Retina (tissue), 1 donor: Measurements from ENCODE around the gene DUOXA1.
A peak's percentile ranks its signal among the peaks of the same experiment; 100 is the strongest.
"Not testable (repeated sequence)": the region's sequence is repeated elsewhere in the genome, so short reads cannot be mapped to it uniquely, and the experiment has no call there.

Experiments
- DNase-seq: peaks from one replicate; pipeline ENCODE4 v3.0.0-alpha.2; 2016

DUOXA1 gene

DNA sequence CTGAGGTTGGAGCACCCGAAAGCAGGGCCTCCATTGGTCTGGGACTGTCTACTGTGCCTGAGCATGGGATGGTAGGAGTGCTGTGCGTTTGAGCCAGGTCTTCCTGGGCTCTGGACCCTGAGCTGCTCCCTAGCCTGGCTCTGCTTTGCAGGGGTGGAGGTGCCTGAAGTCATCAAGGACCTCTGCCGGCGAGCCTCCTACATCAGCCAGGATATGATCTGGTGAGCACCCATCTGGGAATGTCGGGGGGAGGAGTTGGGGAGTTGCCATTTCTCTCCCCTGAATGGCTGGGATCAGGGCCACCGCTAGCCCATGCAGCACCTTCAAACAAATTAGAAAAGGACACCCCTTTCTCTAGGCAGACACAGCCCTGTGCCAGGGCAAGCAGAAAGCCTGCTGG lies 20.8 kb upstream of the DUOXA1 start:
- DNase-seq, result no peak

DNA sequence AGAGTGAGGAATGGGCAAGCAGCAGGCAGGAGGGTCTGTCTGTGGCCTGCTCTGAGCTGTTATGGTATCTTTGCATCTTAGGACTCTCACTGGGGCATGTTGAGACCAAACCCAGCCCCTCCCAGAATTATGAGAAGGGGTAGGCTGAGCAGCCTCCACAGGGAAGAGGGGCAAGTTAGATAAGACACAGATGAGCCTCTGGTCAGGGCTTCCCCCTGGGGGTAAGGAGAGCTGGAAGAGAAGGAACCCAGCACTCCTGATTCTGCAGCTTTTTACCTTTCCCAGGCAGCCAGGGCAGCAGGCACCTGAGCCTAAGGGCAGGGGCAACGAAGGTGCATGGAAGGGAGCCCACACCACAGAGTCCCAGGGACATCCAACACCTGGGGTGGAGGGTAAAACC lies 19.4 kb upstream of the DUOXA1 start:
- DNase-seq, result no peak

DNA sequence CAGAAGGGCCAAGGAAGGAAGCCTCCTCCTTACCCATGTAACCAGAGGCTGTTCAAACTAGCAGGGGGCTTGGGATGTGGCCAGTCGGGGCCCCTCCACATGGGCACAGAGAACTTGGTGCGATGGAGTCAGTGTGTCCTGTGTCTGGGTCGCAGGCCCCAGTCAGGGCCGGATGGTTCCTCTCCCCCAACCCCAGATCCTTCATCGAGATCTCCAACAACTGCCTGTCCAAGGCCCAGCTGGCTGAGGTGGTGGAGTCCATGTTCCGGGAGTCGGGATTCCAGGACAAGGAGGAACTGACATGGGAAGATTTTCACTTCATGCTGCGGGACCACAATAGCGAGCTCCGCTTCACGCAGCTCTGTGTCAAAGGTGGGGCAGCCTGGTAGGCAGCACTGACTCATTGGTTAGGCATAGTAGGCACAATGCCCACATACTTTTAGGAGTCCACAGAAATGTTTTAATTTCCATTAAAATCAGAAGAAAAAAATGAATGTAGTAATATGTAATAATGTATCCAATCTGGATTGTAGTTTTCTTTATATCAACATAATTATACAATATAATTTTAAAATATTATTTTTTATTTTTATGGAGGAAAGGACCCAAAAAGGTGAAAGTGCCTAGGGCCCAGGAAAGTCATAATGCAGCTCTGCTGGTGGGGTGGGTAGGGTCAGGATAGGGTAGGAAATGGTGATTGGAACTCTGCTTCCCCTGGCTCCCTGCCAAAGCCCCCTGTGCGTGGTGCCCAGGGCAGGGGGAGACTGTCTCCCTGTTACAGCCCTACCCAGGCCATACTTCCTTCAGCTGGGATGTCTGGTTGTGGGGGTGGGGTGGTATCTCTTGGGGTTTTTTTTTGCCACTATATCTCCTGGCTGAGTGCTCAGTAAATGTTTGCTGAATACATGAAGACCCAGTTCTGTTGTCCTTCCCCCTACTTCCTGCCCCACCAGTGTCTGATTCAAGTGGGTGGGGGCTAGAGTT lies 18.7 kb upstream of the DUOXA1 start:
- DNase-seq, result no peak

DNA sequence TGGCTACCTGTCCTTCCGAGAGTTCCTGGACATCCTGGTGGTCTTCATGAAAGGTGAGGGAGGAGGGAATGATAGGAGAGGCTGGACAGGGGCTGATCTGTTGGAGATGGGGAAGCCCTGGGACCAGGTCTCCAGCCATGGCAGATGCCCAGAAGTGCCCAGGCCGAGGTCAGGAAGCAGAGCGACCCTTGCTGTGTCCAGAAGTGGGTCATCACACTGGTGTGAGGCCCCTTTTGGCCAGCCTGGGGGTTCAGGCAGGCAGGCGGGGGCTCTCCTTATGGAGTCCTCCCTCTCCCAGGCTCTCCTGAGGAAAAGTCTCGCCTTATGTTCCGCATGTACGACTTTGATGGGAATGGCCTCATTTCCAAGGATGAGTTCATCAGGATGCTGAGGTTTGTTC lies 17.9 kb upstream of the DUOXA1 start:
- DNase-seq, result no peak

DNA sequence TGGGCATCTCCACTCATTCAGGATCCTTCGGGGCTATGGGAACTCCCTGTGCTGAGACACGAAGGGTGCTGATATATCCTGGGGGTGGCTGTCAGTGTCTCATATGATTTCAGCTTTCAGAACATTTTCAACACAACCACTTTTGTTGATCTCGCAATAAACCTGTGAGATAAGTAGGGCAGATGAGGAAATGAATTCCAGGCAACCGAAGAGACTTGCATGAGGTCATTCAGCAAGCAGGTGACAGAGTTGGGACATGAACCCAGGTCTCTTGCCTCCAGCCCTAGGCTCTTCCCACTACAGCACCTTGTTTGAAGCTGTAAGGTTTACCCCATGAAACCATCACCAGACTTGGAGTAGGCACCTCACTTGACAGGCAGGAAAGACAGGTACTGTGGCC lies 16.7 kb upstream of the DUOXA1 start:
- DNase-seq, result no peak

DNA sequence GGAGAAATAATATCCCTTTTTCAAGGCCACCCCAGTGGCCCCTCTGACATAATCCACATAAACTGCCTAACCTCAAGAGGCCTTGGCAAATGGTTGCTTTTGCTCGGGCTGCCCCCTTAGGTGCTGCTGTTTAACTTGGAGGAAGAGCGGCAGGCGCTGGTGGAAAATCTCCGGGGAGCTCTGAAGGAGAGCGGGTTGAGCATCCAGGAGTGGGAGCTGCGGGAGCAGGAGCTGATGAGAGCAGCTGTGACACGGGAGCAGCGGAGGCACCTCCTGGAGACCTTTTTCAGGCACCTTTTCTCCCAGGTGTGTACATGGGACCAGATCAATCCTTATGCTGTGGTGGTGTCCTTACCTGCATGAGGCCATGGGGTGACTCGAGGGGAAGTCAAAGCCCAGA lies 15.1 kb upstream of the DUOXA1 start:
- DNase-seq, result no peak

DNA sequence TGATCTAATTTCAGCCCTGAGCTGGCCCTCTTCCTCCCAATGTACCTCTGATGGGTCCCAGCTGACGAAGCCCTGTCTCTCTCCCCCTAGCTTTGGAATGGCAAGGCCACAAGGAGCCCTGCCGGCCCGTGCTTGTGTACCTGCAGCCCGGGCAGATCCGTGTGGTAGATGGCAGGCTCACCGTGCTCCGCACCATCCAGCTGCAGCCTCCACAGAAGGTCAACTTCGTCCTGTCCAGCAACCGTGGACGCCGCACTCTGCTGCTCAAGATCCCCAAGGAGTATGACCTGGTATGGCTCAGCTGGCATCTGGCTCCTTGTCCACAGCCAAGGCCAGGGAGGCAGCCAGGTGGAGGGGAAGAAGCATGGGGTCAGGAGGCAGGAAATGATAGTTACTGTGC lies 14.3 kb upstream of the DUOXA1 start:
- no peak for DNase-seq

DNA sequence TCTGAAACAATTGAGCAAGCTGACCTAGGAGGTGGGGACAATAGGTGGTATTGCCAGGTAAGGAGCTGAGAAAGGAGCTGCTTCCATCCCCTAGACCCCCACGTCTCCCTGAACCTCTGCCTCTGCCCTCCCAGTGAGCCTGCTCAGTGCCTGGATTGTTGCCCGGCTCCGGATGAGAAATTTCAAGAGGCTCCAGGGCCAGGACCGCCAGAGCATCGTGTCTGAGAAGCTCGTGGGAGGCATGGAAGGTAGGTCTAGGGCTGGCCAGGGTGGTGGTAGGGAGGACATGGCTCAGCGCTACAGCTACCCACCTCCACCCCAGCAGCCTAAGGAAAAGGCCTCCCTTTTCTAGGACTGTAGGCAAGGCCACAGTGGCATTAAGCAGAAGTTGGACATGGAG lies 13.4 kb upstream of the DUOXA1 start:
- DNase-seq, result no peak

DNA sequence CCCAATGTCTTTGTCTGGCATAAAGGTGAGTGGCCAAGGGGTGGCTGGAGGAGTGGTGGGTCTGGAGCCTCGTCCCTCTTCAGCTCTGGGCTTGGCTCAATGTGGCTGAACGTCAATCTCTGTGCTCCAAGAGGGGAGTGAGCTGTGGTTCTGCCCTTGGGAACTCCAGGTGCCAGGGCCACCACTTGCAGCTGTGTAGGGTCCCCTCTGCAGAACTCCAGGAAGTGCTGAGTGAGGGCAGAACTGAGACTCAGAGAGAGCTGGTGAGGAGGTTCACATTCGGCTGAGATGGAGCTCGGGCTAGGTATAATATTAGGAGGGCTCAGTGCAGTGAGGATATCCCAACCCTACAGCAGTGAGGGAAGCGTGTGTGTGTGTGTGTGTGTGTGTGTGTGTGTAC lies 11.7 kb upstream of the DUOXA1 start:
- DNase-seq, result no peak

DNA sequence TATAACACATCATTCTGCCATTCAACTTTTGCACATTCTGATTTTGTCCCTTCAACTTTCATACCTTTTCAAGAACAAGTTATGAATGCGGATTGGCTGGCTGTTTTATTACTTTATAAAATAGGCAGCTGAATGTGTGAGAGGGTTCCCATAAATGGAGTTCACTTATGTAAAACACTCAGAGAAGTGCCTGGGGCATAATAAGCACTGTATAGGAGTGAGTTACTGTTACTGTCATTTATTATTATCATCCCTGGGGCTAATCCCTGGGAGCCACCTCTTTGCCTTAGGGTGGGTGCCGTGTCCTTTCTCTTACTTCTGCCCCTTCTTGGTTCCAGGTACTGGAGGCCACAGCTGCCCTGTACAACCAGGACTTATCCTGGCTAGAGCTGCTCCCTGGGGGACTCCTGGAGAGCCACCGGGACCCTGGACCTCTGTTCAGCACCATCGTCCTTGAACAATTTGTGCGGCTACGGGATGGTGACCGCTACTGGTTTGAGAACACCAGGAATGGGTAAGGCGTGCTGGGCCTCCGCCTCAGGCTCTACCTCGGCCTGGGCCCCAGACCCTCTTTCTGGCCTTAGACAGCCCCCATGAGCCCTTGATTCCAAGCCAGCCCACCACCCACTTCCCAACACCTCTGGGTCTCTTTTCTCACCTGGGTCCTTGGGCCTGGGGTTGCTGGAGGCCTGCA lies 11.0 kb upstream of the DUOXA1 start:
- DNase-seq, result no peak

DNA sequence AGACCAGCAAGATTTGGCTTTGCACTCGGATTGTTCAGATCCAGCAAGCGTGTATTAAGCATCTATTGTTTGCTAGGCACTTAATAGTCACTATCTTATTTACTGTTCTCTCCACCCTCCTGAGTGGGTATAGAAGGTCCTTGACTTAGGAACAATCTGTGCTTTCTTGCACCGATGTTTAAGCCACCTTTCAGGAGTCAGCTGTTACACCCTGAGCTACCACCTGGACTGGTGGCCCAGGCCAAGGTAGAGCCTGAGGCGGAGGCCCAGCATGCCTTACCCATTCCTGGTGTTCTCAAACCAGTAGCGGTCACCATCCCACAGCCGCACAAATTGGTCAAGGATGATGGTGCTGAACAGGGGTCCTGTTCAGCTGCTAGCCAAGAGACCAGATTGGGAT lies 10.1 kb upstream of the DUOXA1 start:
- no peak for DNase-seq

DNA sequence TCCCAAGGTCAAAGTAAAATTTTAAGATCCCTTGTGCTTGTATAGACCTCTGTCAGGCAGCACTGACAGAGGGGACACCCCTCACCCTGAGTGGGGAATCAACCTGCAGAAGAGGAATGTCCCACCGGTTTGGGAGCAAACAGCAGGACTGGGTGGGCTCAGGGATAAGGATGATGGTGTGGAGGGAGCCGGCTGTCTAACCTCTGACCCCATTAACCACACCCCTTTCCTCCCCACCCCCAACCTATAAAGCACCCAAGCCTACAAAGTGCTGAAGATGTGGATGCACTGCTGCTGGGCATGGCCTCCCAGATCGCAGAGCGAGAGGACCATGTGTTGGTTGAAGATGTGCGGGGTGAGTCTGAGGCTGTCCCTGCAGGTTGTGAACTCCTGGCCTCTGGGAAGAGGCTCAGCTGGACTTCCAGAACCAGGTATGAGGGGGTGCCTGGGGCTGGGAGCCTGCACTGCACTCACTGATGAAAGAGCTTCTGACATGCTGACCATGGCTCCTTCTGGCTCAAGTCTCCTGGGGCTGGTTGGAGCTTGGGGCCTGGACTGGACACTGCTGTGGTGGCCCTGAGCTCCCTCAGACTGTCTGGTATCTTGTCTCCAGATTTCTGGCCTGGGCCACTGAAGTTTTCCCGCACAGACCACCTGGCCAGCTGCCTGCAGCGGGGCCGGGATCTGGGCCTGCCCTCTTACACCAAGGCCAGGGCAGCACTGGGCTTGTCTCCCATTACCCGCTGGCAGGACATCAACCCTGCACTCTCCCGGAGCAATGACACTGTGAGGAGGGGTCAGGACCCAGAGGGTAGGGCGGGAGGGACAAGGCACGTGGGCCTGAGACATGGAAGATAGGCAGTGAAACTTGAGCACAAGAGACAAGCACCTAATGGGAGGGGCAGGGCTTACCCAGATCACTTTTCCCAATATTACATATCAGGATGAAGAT lies 9.4 kb upstream of the DUOXA1 start:
- no peak for DNase-seq

DNA sequence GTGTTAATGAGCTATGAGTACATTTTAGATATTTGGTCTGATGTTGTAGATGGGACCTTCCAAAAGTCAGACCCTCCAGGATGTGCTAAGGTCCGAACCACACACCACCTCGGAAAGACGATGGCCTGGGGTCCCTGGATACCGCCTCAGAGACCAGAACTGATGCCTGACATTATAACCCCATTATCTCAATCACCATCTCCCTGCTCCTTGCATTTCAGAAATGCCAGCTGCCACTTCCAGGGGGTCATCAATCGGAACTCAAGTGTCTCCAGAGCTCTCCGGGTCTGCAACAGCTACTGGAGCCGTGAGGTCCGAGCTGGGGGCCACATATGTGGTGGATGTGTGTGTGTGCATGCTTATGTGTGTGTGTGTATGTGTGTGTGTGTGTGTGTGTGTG lies 8.0 kb upstream of the DUOXA1 start:
- DNase-seq, result no peak

DNA sequence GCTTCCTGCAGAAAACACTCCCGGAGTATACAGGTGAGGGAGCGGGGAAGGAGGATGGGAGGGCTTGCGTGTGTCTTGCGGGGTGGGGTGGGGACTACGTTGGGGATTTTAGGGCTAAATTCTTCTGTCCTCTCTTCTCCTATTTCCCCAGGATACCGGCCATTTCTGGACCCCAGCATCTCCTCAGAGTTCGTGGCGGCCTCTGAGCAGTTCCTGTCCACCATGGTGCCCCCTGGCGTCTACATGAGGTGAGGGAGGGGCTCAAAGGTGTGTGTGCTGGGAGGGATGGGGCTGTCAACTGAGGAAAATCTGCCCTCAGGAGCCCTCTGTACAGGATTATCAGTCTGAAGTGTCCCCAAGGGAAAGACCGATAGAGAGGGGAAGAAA lies 6.7 kb upstream of the DUOXA1 start:
- no peak for DNase-seq

DNA sequence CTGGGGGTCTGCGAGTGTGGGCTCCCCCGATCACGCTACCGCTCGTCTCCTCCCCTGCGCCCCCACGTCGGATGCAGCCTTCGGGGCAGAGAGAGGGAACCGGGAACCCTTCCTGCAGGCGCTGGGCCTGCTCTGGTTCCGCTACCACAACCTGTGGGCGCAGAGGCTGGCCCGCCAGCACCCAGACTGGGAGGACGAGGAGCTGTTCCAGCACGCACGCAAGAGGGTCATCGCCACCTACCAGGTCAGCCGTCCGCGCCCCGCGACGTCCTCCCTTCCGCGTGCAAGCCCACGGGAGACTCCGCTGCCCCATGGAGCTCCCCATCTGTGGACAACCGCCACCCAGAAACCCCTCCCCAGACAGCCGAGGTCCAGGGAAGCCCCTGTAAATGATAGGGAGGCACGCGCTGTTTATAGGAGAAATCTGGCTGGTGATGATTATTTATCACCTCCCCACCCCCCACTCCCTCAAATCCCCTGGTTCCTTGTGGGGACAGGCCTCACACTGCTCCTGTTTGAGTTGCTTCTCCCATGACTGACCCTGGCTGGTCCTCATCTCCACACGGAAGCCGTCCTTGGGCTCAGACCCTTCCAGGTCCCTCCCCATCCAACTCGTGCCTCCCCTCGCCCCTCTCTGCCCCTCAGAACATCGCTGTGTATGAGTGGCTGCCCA lies 6.2 kb upstream of the DUOXA1 start:
- not testable (repeated sequence) for DNase-seq

DNA sequence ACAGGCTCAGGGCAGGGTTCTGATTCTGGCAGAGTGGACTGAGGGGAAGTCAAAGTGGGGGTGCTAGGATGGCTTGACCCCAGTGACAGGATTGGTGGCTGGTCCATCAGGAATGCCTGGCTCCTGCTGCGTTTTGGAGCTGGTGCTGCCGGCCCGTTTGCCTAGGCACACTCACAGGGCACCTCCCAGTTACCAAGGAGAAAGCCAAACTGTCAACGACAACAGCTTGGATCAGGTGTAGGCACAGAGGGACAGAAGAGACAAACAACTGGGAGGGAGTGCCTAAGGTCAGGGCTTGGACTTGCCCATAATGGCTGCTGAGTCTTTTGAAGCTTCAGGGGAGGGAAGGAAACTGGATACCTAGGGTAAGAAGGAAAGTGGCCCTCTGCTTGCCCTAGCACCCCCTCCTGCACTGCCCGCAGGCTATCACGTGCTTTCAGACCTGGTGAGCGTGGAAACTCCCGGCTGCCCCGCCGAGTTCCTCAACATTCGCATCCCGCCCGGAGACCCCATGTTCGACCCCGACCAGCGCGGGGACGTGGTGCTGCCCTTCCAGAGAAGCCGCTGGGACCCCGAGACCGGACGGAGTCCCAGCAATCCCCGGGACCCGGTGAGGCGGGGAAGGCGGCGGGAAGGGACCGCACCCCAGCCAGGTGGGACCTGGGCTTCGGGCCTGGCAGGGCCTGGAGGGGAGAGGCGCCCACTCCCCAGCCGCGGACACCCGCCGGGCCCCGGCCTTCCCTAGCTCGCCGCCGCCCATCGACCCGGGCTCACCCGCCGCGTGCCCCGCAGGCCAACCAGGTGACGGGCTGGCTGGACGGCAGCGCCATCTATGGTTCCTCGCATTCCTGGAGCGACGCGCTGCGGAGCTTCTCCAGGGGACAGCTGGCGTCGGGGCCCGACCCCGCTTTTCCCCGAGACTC lies 5.3 kb upstream of the DUOXA1 start:
- peak; percentile 67 for DNase-seq

DNA sequence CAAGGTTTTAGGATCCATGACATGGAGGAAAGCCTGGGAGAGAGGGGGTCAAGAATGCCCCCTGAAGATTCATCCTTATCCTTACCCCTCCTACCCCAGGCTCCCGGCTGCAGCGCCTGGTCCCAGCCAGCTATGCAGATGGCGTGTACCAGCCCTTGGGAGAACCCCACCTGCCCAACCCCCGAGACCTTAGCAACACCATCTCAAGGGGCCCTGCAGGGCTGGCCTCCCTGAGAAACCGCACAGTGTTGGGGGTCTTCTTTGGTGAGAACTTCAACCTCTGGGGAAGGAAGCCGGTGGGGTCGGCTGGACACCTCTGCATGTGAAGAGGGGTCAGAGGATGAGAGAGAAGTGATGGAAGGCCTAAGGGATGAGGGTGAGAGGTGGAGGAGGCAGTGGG lies 4.4 kb upstream of the DUOXA1 start:
- no peak for DNase-seq

DNA sequence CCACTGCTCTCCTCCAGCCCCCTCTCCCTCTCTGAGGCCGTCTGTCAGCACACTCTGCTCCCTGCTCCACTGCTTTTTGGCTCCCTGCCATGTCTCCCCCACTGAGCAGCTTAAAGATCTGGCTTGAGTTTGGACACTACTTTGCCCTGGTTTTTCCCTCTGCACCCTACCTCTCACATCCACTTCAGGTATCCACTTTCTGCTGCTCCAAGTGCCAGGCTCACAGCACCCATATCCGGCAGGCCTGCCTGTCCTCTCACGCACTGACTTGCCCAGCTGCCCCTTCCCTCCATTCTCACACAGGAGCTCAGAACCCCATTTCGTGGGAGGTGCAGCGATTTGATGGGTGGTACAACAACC lies 3.9 kb upstream of the DUOXA1 start:
- DNase-seq, result no peak

DNA sequence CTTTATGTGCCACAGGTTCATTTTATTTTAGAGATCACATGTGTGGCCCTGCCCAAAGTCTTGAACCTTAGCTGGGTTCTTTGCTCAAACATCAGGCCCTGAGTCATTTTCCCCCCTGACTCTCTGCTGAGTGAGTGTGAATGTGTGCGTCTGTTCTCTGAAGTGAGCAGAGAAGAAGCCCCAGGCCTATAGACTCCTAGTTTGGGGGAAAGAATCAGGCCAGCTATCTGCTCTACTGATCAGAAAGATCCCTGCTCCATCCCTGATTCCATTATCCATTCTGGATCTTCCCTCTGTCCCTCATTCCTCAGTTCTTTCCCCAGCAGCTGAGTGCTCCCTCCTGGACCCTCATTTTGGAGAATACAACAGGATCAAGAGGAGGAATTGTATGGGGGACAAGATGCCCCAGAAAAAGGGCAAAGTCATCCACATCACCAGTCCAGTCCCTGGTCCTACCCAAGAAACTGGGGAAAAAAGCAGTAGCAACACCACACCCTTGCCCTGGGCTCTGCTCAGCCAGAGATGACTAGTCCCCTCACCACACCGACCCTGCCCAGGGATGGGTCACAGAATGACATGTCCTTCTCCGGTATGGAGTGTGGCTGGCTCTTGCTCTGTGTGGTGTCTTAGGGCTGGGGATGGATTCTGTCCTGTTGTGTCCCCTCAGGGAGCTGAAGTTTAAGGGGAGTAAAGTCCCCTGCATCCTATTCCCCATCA lies 3.3 kb upstream of the DUOXA1 start:
- no peak for DNase-seq

DNA sequence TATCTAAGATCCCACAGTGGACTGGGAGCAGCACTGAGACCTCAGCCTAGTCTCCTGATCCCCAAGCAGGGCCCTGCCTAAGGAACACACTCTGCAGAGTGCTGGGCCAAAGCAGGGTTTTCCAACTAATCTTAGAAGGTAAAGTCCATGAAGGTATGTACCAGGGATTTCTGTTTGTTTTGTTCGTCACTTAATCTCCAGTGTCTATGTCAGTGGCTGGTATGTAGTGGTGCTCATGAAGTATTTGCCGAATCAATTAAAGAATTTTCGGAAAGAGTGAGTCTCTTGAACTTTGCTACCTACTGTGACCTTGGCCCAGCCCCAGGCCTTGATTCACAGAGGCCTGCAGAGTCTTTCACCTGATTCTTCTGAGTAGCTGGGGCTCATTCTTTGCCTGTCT lies 1.8 kb upstream of the DUOXA1 start:
- DNase-seq, result no peak
